ENCODE measurements around the gene CHST13. TPM values are rescaled to one million over a fixed set of nuclear protein-coding genes. Genes with fewer than 3 reads are reported as not detected.

CHST13 gene
- total RNA-seq, result not detected

DNA sequence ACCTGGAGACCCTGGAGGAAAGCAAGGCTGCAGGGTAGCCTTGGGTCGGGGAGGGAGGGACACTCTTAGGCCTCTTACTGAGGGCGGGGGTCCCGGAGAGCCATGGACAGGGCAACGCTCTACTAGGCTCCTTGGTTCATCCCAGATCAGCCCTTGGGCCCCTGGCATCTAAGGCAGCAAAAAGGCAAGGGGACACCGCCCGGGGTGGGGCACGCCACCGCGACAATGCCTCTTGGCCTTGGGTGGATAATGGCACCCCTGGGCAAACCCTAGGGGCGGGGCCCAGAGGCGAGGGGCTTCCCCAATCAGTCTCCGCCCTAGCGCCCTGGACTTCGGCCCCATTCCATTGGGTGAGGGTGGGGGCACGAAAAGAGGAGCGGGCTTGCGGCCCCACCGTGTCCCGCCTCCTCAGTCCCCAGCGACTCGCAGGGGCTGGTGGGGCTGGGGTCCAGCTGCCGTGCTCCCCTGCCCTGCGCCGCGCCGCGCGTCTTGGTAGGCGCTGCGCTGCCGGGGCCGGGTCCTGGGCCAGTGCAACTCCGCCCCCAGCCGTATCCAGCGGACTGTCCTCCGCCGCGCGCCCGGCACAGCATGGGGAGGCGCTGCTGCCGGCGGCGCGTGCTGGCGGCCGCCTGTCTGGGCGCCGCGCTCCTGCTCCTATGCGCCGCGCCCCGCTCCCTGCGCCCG, at the start of gene CHST13:
TSS of gene CHST13 (plus strand) at position 411 of the 684 bp plus-strand sequence. CDS start at position 589, 178 bp downstream.
- ATAC-seq, result peak; percentile 63
- Mint-ChIP-seq H3K9me3 (ENCODE audit: low read depth) (no peaks in the 10 kb centered on the region), H3K27ac (no peak within 1 kb of the TSS), H3K4me3 (no peak within 1 kb of the TSS), H3K4me1 (no peaks in the 10 kb centered on the region), H3K36me3 (ENCODE audit: low read depth) (no peaks in the 10 kb centered on the region), H3K27me3 (peaks cover 7% of the 10 kb centered on the region)
- intact Hi-C loops (cut with DNase I, micrococcal nuclease), result loop anchor here in 1 of 2 experiments (5.0 to 10.0 kb wide), 2 partner anchors 933 to 1021 kb away; no protein-coding TSS in a partner anchor
- DNase-seq, result peak; percentile 32
- ChIA-PET POLR2A (no interaction called here), CTCF (interaction anchor here (0.7 to 1.8 kb wide), 3 partner anchors 10 to 217 kb away, joined by 7 to 14 read pairs (median 9); no protein-coding TSS in a partner anchor)

DNA sequence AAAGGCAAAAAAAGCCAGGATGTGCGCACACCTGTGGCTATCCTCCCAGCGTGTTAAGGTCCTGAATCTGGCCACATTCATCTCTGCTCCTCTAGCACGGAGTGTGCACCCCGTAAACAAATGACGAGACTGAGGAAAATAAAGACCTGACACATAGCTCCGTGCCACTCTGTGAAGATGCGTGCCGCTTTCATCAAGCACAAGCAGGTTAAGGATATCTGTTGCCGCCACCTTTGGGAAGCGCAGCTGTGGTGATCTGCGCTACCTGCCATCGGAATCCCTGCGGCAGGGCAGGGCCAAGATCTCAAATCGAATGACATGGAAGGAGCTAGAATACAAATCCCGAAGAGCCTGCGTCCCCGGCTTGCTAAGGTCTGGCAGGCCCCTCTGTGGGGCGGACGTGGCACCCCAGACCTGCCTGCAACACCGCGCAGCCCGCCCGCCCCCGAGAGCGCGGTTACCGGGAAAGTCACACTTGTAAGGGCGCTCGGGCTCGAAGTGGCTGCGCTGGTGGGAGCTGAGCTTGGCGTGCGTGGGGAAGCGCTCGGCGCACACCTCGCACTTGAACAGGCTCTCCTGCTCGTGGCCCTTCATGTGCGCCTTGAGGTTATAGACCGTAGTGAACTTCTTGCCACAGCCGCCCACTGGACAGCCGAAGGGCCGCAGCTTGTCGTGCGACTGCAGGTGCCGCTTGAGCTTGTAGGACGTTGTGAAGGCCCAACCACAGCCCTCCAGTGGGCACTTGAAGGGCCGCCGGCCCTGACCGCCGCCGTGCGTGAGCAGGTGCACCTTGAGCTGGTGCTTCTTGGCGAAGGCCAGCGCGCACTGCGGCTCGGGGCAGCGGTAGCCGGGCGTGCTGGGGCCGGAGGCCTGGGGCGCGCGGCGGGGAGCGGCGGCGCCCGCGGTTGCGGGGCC, 49.2 kb upstream of the CHST13 start:
- Mint-ChIP-seq H3K27ac (peak overlapping the region; percentile 91), H3K27me3 (no peaks in the 10 kb centered on the region), H3K4me3 (peak overlapping the region; percentile 95), H3K9me3 (ENCODE audit: low read depth) (no peaks in the 10 kb centered on the region), H3K4me1 (peaks cover 42% of the 10 kb centered on the region), H3K36me3 (ENCODE audit: low read depth) (peaks cover 29% of the 10 kb centered on the region)
- DNase-seq (peak; percentile 62), ATAC-seq (peak; percentile 1)
- intact Hi-C loops (cut with DNase I, micrococcal nuclease), result loop anchor here (1.0 to 10.0 kb wide), 12 partner anchors 117 to 1740 kb away; partner anchors contain the start of genes KLF15 (in 2 of the 2), SLC41A3 (in 2 of the 2), CHCHD6 (in 1 of the 2) and OSBPL11 (in 1 of the 2)
- ChIA-PET POLR2A (interaction anchor here (0.6 kb wide), 1 partner anchor 41 kb away, joined by 3 read pairs; no protein-coding TSS in a partner anchor), CTCF (interaction anchor here (0.5 to 2.1 kb wide), 8 partner anchors 8 to 1843 kb away, joined by 3 to 7 read pairs (median 3); no protein-coding TSS in a partner anchor)

DNA sequence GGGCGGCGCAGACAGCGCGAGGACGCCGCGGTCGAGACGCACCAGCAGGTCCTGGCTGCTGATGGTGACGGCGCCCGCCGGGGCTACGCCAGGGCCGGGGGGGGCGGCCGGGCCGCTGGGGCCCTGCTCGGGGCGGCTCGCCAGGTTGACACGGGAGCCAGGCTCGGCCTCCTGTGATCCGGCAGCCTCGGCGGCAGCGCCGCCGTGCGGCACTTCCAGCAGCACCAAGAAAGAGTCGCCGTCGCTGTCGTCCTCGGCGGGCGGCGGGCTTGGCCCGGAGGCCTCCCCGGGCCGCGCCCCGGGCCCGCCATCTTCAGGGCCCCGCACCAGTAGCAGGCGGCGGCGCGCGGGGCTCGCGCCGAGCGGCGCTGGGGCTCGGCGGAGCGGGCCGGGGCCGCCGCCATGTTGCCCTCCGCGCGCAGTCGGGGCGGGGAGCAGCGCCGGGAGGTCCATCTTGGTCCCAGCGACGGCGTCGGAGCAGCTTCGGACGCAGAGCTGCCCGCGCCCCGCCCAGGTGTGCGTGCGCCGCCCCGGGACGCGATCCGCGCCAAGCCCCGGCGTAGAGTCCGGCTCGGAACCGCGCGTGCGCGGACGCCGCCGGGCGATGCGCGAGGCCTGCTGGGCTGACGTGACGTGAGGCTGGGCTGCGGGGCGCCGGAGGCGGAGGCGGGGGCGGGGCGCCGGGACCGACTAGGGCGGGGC, 48.4 kb upstream of the CHST13 start, which contains the start of gene ZXDC:
TSS of gene ZXDC (minus strand) at position 479 of the 702 bp plus-strand sequence. CDS start at position 453, 26 bp downstream.
- ChIA-PET CTCF (interaction anchor here (0.6 to 2.1 kb wide), 5 partner anchors 9 to 127 kb away, joined by 3 to 7 read pairs (median 3); no protein-coding TSS in a partner anchor), POLR2A (no interaction called here)
- ATAC-seq, result peak; percentile 88
- Mint-ChIP-seq H3K9me3 (ENCODE audit: low read depth) (no peaks in the 10 kb centered on the region), H3K36me3 (ENCODE audit: low read depth) (peaks cover 23% of the 10 kb centered on the region), H3K4me1 (peaks cover 40% of the 10 kb centered on the region), H3K4me3 (peak within 1 kb of the TSS; percentile 95), H3K27me3 (no peaks in the 10 kb centered on the region), H3K27ac (peak within 1 kb of the TSS; percentile 91)
- DNase-seq, result peak; percentile 96
- intact Hi-C loops (cut with DNase I, micrococcal nuclease), result loop anchor here (1.0 to 10.0 kb wide), 16 partner anchors 118 to 1741 kb away; partner anchors contain the start of genes KLF15 (in 2 of the 2), SLC41A3 (in 2 of the 2), CHCHD6 (in 1 of the 2) and MCM2 (in 1 of the 2)

GRCh38 chr3:126476166-126477060, 47.5 kb upstream of the CHST13 start:
- Mint-ChIP-seq H3K36me3 (ENCODE audit: low read depth) (peaks cover 14% of the 10 kb centered on the region), H3K27ac (peak overlapping the region; percentile 75), H3K4me1 (peaks cover 34% of the 10 kb centered on the region), H3K27me3 (no peaks in the 10 kb centered on the region), H3K4me3 (peak overlapping the region; percentile 80), H3K9me3 (ENCODE audit: low read depth) (no peaks in the 10 kb centered on the region)
- no peak for DNase-seq
- peak; percentile 28 for ATAC-seq
- intact Hi-C loops (cut with DNase I, micrococcal nuclease), result loop anchor here (1.0 to 10.0 kb wide), 8 partner anchors 119 to 1742 kb away; partner anchors contain the start of genes KLF15 (in 1 of the 2), MCM2 (in 1 of the 2), SLC41A3 (in 1 of the 2) and SNX4 (in 1 of the 2)
- CTCF ChIA-PET, result interaction anchor here (0.5 to 2.1 kb wide), 2 partner anchors 10 to 57 kb away, joined by 3 to 7 read pairs; no protein-coding TSS in a partner anchor
- POLR2A ChIA-PET, result no interaction called here

GRCh38 chr3:126477061-126477380, 46.9 kb upstream of the CHST13 start:
- ChIA-PET POLR2A (no interaction called here), CTCF (no interaction called here)
- no peak for DNase-seq
- peaks cover 14% of the 10 kb centered on the region for H3K36me3 Mint-ChIP-seq (ENCODE audit: low read depth)
- H3K27ac Mint-ChIP-seq, result no peak overlapping the region
- H3K27me3 Mint-ChIP-seq, result no peaks in the 10 kb centered on the region
- peaks cover 30% of the 10 kb centered on the region for H3K4me1 Mint-ChIP-seq
- no peak for ATAC-seq
- H3K4me3 Mint-ChIP-seq, result peak overlapping the region; percentile 80
- intact Hi-C loops (cut with DNase I, micrococcal nuclease), result loop anchor here (5.0 to 10.0 kb wide), 4 partner anchors 120 to 1742 kb away; partner anchors contain the start of genes KLF15 (in 1 of the 2), SLC41A3 (in 1 of the 2), SNX4 (in 1 of the 2) and UMPS (in 1 of the 2)
- H3K9me3 Mint-ChIP-seq (ENCODE audit: low read depth), result no peaks in the 10 kb centered on the region

DNA sequence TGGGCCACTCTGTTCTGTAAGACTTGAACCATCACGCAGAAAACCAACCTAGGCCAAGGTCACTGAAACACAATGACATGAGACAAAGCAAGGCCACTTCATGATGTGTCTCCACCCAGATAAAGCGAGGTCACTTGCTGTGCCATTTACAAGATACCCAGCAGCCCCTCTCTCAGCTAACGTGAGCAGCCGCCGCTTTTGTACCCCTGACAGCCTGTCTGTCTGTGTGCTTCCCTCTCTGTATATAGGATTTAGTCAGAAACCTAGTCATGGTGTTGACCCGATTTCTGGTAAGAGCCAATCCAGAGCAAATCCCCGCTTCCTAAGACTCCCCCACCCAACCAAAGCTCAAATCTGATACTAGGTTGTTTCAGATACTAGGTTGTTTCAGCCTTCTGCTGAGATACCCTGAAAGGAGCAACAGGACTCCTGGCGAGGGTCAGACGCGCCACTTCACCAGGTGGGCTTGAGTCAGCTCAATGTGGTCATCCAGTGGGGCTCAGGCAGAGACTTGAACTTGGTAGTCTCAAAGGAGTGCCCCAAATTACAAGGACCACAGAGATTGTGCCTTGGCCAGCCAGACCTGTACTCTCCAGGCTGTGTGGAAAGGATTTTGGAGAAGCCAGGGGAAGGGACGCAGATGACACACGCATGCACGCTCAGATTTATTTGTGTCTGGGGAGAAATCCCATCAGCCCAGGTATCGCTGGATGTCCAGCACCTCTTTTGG, 45.2 kb upstream of the CHST13 start:
- ChIA-PET POLR2A (no interaction called here), CTCF (no interaction called here)
- H3K4me3 Mint-ChIP-seq, result no peak overlapping the region

DNA sequence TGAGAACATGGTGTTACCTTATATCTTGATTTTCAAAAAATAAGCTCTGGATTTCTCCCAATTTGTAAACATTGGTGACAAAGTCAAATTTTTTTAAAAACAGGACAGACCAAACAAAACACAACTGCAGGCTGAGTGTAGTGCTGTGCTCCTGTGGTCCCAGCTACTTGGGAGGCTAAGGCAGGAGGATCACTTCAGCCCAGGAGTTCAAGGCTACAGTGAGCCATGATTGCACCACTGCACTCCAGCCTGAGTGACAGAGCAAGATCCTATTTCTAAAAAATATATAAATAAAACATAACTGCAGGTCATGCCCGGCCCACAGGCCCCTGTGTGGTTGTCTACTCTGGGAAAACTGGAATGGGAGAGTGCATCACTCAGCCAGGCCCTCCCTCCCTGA, 44.3 kb upstream of the CHST13 start:
- Mint-ChIP-seq H3K4me3 (no peak overlapping the region), H3K27me3 (no peaks in the 10 kb centered on the region), H3K27ac (no peak overlapping the region), H3K9me3 (ENCODE audit: low read depth) (no peaks in the 10 kb centered on the region), H3K4me1 (peaks cover 6% of the 10 kb centered on the region), H3K36me3 (ENCODE audit: low read depth) (no peaks in the 10 kb centered on the region)
- ChIA-PET CTCF (no interaction called here), POLR2A (no interaction called here)
- intact Hi-C loops (cut with DNase I, micrococcal nuclease), result loop anchor here (5.0 to 10.0 kb wide), 4 partner anchors 122 to 1745 kb away; partner anchors contain the start of genes KLF15 (in 1 of the 2), SLC41A3 (in 1 of the 2), SNX4 (in 1 of the 2) and UMPS (in 1 of the 2)
- no peak for DNase-seq
- ATAC-seq, result no peak

More for the DNA sequence above, 45.2 kb upstream of the CHST13 start:
- ATAC-seq (no peak), DNase-seq (no peak)
- Mint-ChIP-seq H3K9me3 (ENCODE audit: low read depth) (no peaks in the 10 kb centered on the region), H3K27ac (no peak overlapping the region), H3K36me3 (ENCODE audit: low read depth) (peaks cover under 1% of the 10 kb centered on the region), H3K27me3 (no peaks in the 10 kb centered on the region), H3K4me1 (peaks cover 13% of the 10 kb centered on the region)
- intact Hi-C loops (cut with DNase I, micrococcal nuclease), result loop anchor here (5.0 to 10.0 kb wide), 4 partner anchors 121 to 1744 kb away; partner anchors contain the start of genes KLF15 (in 1 of the 2), SLC41A3 (in 1 of the 2), SNX4 (in 1 of the 2) and UMPS (in 1 of the 2)

GRCh38 chr3:126480206-126480605, 43.7 kb upstream of the CHST13 start:
- H3K27ac Mint-ChIP-seq, result no peak overlapping the region
- no peak for DNase-seq
- ChIA-PET POLR2A (no interaction called here), CTCF (no interaction called here)
- H3K4me1 Mint-ChIP-seq, result peaks cover 6% of the 10 kb centered on the region
- H3K36me3 Mint-ChIP-seq (ENCODE audit: low read depth), result no peaks in the 10 kb centered on the region
- ATAC-seq, result no peak
- no peaks in the 10 kb centered on the region for H3K9me3 Mint-ChIP-seq (ENCODE audit: low read depth)
- no peaks in the 10 kb centered on the region for H3K27me3 Mint-ChIP-seq
- no peak overlapping the region for H3K4me3 Mint-ChIP-seq
- intact Hi-C loops (cut with DNase I, micrococcal nuclease), result no loop called here

GRCh38 chr3:126480861-126481260, 43.1 kb upstream of the CHST13 start:
- ChIA-PET CTCF (no interaction called here), POLR2A (no interaction called here)
- H3K9me3 Mint-ChIP-seq (ENCODE audit: low read depth), result no peaks in the 10 kb centered on the region
- H3K27me3 Mint-ChIP-seq, result no peaks in the 10 kb centered on the region
- H3K27ac Mint-ChIP-seq, result no peak overlapping the region
- no peaks in the 10 kb centered on the region for H3K36me3 Mint-ChIP-seq (ENCODE audit: low read depth)
- H3K4me1 Mint-ChIP-seq, result peaks cover 6% of the 10 kb centered on the region
- no peak overlapping the region for H3K4me3 Mint-ChIP-seq
- ATAC-seq (no peak), DNase-seq (no peak)
- intact Hi-C loops (cut with DNase I, micrococcal nuclease), result no loop called here

Measured in activated CD4-positive, alpha-beta T cell treated with anti-CD3 and anti-CD28 coated beads for 36 hours (primary cell).